GM12878 (cell line): ENCODE data around the gene CAMK2A. TPM values are rescaled to one million over a fixed set of nuclear protein-coding genes. Genes with fewer than 3 reads are reported as not detected.

Source experiments
- ATAC-seq: fragments of 200-7000 bp; cut with Tn5 transposase; 3 replicates; pipeline ENCODE4 v1.9.1; 2020; ENCODE audit warnings: mild to moderate bottlenecking, moderate library complexity
- BruUV-seq: library from RNA; stranded (reverse); fragments of 400-500 nt; replicated peaks from 2 replicates; lab custom pipeline; 2021; lab: Mats Ljungman, UMichigan
- CTCF ChIA-PET: fragments of 300-600 bp; sonication (Branson Sonifier 250); formaldehyde crosslinking; extraction: SDS; loops from one replicate; lab custom pipeline; 2021; ENCODE audit warnings: inconsistent platforms; lab: Yijun Ruan, JAX
- POLR2A ChIA-PET: fragments of 350-600 bp; formaldehyde crosslinking; extraction: SDS; loops from one replicate; lab custom pipeline; 2021; ENCODE audit warnings: inconsistent platforms; lab: Charles Lee
- RAD21 ChIA-PET: fragments of 300-600 bp; sonication (Branson Sonifier 250); formaldehyde crosslinking; loops from one replicate; lab custom pipeline; 2023; ENCODE audit warnings: antibody characterized with exemption; ENCODE audit not compliant: unreplicated experiment; lab: Charles Lee
- SMC1A ChIA-PET: fragments of 300-600 bp; sonication (Branson Sonifier 250); formaldehyde crosslinking; loops from one replicate; lab custom pipeline; 2023; ENCODE audit not compliant: unreplicated experiment, uncharacterized antibody; lab: Charles Lee
- DNase-seq: peaks from one replicate; pipeline ENCODE4 v3.0.0-alpha.2; 2011; ENCODE audit warnings: low read depth, low spot score
- FAIRE-seq: peaks from 3 replicates; lab custom pipeline; 2011; peaks lifted over from hg19 to GRCh38; lab: Jason Lieb, UNC
- H2AFZ ChIP-seq: 2 replicates; pipeline ENCODE4 v1.6.0; 2011; ENCODE audit warnings: low read depth, low read length, control low read depth; ENCODE audit not compliant: control insufficient read depth
- H3K27ac ChIP-seq: 2 replicates; pipeline ENCODE4 v1.5.1; 2011; ENCODE audit warnings: control low read depth; ENCODE audit not compliant: control insufficient read depth, insufficient read depth
- H3K27me3 ChIP-seq, 2 experiments: replicated peaks in 1 of 2; 2 replicates each; pipeline versions ENCODE4 v1.6.0 to v1.6.1; 2011; ENCODE audit warnings: low read length in 1 of 2; ENCODE audit not compliant: control insufficient read depth in 2 of 2, insufficient read depth in 2 of 2
- H3K36me3 ChIP-seq, 2 experiments: 2 replicates each; pipeline ENCODE4 v1.5.1; 2011; ENCODE audit warnings: low read length in 1 of 2; ENCODE audit not compliant: control insufficient read depth in 2 of 2, insufficient read depth in 2 of 2
- H3K4me1 ChIP-seq: 2 replicates; pipeline ENCODE4 v1.6.1; 2011; ENCODE audit warnings: mild to moderate bottlenecking, low read length, moderate library complexity, mixed read lengths; ENCODE audit not compliant: control insufficient read depth, insufficient read depth
- H3K4me2 ChIP-seq: 2 replicates; pipeline ENCODE4 v1.6.0; 2011; ENCODE audit warnings: control low read depth; ENCODE audit not compliant: control insufficient read depth, insufficient read depth
- H3K4me3 ChIP-seq: fragments of 200-600 bp; sonication (generic); 2 replicates; pipeline ENCODE4 v1.5.1; 2016
- H3K79me2 ChIP-seq: 2 replicates; pipeline ENCODE4 v1.6.0; 2011; ENCODE audit warnings: low read length; ENCODE audit not compliant: control insufficient read depth, insufficient read depth
- H3K9ac ChIP-seq: 2 replicates; pipeline ENCODE4 v1.8.0; 2011; ENCODE audit warnings: low read length, control low read depth, mixed read lengths; ENCODE audit not compliant: control insufficient read depth, insufficient read depth
- H3K9me3 ChIP-seq: replicated peaks from 3 replicates; pipeline ENCODE4 v1.5.1; 2011; ENCODE audit warnings: mild to moderate bottlenecking, low read length; ENCODE audit not compliant: control insufficient read depth, insufficient read depth
- H4K20me1 ChIP-seq: 2 replicates; pipeline ENCODE4 v1.6.0; 2011; ENCODE audit not compliant: control insufficient read depth, insufficient read depth
- ATF7 ChIP-seq: fragments of 450-650 bp; IDR thresholded peaks from 2 replicates; pipeline ENCODE4 v1.6.1; 2016; ENCODE audit warnings: low read depth, mild to moderate bottlenecking
- BACH1 ChIP-seq: fragments of 450-650 bp; IDR thresholded peaks from 2 replicates; pipeline ENCODE4 v1.6.1; 2017; ENCODE audit warnings: mild to moderate bottlenecking, borderline replicate concordance
- BMI1 ChIP-seq: fragments of 450-650 bp; IDR thresholded peaks from 2 replicates; pipeline ENCODE4 v1.6.1; 2016; ENCODE audit warnings: mild to moderate bottlenecking, moderate library complexity, borderline replicate concordance
- EGR1 ChIP-seq, 2 experiments: IDR thresholded peaks; 1 replicate in 1 of 2; 2 replicates in 1 of 2; pipeline ENCODE4 v1.6.1; 2011 to 2012; ENCODE audit warnings: low read depth in 2 of 2, low read length in 2 of 2, borderline replicate concordance in 1 of 2, mild to moderate bottlenecking in 1 of 2, moderate library complexity in 1 of 2
- HCFC1 ChIP-seq: fragments of 150-350 bp; IDR thresholded peaks from 2 replicates; pipeline ENCODE4 v1.6.1; 2014; ENCODE audit warnings: low read length
- JUNB ChIP-seq: IDR thresholded peaks from 2 replicates; pipeline ENCODE4 v1.6.1; 2016; ENCODE audit warnings: antibody characterized with exemption, mild to moderate bottlenecking
- JUND ChIP-seq: IDR thresholded peaks from 2 replicates; pipeline ENCODE4 v1.6.1; 2012; ENCODE audit warnings: low read depth, mild to moderate bottlenecking, low read length, improper control_type of control experiment, moderate library complexity
- MEF2A ChIP-seq: IDR thresholded peaks from 2 replicates; pipeline ENCODE4 v1.6.1; 2011; ENCODE audit warnings: low read depth, mild to moderate bottlenecking, low read length, moderate library complexity; ENCODE audit not compliant: insufficient read depth
- NFYA ChIP-seq: IDR thresholded peaks from 2 replicates; pipeline ENCODE4 v1.6.1; 2011; ENCODE audit warnings: low read depth, mild to moderate bottlenecking, low read length, improper control_type of control experiment, borderline replicate concordance
- POLR2AphosphoS5 ChIP-seq: IDR thresholded peaks from 2 replicates; pipeline ENCODE4 v1.6.1; 2011; ENCODE audit warnings: mild to moderate bottlenecking, low read length, inconsistent platforms
- POU2F2 ChIP-seq: IDR thresholded peaks from 3 replicates; pipeline ENCODE4 v1.6.1; 2011; ENCODE audit warnings: low read depth, mild to moderate bottlenecking, low read length, borderline replicate concordance
- RCOR1 ChIP-seq: conservative IDR thresholded peaks from 2 replicates; pipeline ENCODE4 v1.6.1; 2012; ENCODE audit warnings: low read depth, low read length, improper control_type of control experiment
- RUNX3 ChIP-seq: IDR thresholded peaks from 2 replicates; pipeline ENCODE4 v1.6.1; 2012; ENCODE audit warnings: low read length, inconsistent platforms
- WGBS: methylation state at CpG from one replicate; pipeline ENCODE4 v1.1.6; 2016; ENCODE audit warnings: low lambda C conversion rate; ENCODE audit not compliant: insufficient replicate concordance, insufficient coverage; ENCODE audit errors: missing lambda C conversion rate; 5-methylcytosine and 5-hydroxymethylcytosine counted together
- in situ Hi-C: fragments of 300-500 bp; cut with MboI; formaldehyde crosslinking; loops from 9 replicates; pipeline ENCODE4 v1.14.3; 2018; ENCODE audit warnings: mixed read lengths
- intact Hi-C: fragments of 100-400 bp; cut with micrococcal nuclease; formaldehyde crosslinking; loops from one replicate; pipeline ENCODE4 v1.14.2; 2022; ENCODE audit not compliant: unreplicated experiment
- polyA plus RNA-seq, 11 experiments: library from polyadenylated mRNA; depleted of rRNA in 4 of 11; unstranded in 6 of 11; stranded (reverse) in 5 of 11; fragments of >200 nt; fragmentation: Nextera tagmentation in 4 of 11; fragmentation: Illumina TruSeq in 1 of 11; extraction: Ambion mirVana in 4 of 11; extraction: Trizol in 1 of 11; gene quantifications; 1 replicate in 1 of 11; 2 replicates in 10 of 11; pipeline versions ENCODE4 v1.2.1 to v1.2.3, GENCODE V29; 2011 to 2016; ENCODE audit warnings: inconsistent platforms in 2 of 11, missing spikeins in 2 of 11, low read depth in 1 of 11
- total RNA-seq, 4 experiments: library from RNA; depleted of rRNA in 3 of 4; stranded (reverse); fragments of >200 nt in 3 of 4; fragmentation: Illumina TruSeq in 1 of 4; extraction: Trizol in 1 of 4; gene quantifications; 2 replicates each; pipeline versions ENCODE4 v1.2.1 to v1.2.3, GENCODE V29; 2013 to 2021
- TF ChIP-seq, protein P1 (sequence below): fragments of 450-650 bp; IDR thresholded peaks from 2 replicates; pipeline ENCODE4 v1.6.1; 2017; ENCODE audit warnings: mild to moderate bottlenecking, moderate library complexity
- TF ChIP-seq, protein P2 (sequence below): fragments of 450-650 bp; IDR thresholded peaks from 2 replicates; pipeline ENCODE4 v1.6.1; 2016; ENCODE audit warnings: mild to moderate bottlenecking, moderate library complexity, borderline replicate concordance

Gene CAMK2A
- total and polyA plus RNA-seq, 10 of the 15 experiments (the other 5 are each of a cell fraction or from before 2014, with no cell fraction given): 0.11 TPM; not detected in 9

DNA sequence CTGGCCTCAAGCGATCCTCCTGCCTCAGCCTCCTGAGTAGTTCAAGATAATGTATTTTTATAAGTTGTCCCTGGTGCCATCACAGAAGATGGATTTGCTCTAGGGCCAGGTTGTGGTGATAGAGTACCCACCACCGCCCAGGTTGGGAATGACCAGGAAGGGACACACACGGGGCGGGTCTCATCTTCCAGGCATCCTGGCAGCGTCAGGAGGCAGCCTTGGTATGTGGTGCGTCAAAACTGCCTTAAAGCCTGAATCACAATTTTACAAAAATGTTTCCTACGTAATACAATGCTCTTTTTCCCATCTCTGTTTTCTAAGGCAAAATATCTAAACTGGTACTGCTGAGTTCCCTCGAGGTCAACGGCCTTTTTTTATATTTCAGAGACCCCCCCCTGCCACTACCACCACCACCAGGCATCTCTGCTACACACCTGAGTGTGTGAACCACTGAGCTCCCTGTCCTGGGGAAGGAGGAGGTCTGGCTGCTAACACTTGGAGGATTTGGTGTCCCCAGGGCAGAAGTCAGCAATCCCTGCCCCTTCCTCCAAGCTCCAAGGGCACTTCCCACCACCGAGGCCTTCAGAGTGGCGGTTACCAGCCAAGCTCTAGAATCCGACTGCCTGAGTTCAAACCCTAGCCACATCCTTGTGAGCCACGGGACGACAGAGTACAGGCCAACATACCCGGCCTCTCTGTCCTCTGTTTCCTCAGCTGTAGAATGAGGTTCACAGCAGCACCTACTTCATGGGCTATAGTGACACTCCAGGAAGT lies 52.4 kb downstream of the CAMK2A start (continued):
- TF ChIP-seq JUNB (no peak), RUNX3 (no peak), EGR1 (IDR thresholded peaks at IDR 0.05; ENCODE audit: borderline replicate concordance in 1 of 2, low read depth in 2 of 2, low read length in 2 of 2) (no peak), JUND (no peak)
- TF ChIP-seq, protein P1, sequence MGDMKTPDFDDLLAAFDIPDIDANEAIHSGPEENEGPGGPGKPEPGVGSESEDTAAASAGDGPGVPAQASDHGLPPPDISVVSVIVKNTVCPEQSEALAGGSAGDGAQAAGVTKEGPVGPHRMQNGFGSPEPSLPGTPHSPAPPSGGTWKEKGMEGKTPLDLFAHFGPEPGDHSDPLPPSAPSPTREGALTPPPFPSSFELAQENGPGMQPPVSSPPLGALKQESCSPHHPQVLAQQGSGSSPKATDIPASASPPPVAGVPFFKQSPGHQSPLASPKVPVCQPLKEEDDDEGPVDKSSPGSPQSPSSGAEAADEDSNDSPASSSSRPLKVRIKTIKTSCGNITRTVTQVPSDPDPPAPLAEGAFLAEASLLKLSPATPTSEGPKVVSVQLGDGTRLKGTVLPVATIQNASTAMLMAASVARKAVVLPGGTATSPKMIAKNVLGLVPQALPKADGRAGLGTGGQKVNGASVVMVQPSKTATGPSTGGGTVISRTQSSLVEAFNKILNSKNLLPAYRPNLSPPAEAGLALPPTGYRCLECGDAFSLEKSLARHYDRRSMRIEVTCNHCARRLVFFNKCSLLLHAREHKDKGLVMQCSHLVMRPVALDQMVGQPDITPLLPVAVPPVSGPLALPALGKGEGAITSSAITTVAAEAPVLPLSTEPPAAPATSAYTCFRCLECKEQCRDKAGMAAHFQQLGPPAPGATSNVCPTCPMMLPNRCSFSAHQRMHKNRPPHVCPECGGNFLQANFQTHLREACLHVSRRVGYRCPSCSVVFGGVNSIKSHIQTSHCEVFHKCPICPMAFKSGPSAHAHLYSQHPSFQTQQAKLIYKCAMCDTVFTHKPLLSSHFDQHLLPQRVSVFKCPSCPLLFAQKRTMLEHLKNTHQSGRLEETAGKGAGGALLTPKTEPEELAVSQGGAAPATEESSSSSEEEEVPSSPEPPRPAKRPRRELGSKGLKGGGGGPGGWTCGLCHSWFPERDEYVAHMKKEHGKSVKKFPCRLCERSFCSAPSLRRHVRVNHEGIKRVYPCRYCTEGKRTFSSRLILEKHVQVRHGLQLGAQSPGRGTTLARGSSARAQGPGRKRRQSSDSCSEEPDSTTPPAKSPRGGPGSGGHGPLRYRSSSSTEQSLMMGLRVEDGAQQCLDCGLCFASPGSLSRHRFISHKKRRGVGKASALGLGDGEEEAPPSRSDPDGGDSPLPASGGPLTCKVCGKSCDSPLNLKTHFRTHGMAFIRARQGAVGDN: no peak

DNA sequence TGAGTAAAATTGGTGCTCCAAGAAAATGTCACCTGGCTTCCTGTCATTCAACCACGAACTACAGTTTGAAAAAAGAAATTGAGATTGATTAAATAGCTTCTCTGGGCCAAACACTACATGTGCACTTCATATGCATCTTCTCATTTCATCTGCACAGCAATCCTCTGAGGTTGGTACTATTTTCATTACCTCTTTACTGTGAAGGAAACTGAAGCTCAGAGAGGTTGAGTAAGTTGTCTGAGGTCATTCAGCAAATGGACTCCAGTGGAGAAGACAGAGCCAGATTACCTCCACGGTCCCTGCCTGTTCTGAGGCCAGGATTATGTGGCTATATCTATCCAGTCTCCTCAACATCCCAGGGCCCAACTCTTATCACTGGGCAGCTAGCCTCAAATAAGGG lies 53.3 kb downstream of the CAMK2A start:
- DNase-seq: no peak
- no peak overlapping the region for H2AFZ ChIP-seq
- POLR2A ChIA-PET: no interaction called here
- H3K9ac ChIP-seq: no peak overlapping the region
- BruUV-seq: no TSS peak
- no peak for FAIRE-seq
- ATAC-seq: no peak
- no peak overlapping the region for H3K4me2 ChIP-seq
- RAD21 ChIA-PET: no interaction called here
- no peaks in the 10 kb centered on the region for H3K4me1 ChIP-seq
- CTCF ChIA-PET: no interaction called here
- H3K79me2 ChIP-seq: no peaks in the 10 kb centered on the region
- SMC1A ChIA-PET: interaction anchor here (0.8 kb wide), 1 partner anchor 17 kb away, joined by 4 read pairs; no protein-coding TSS in a partner anchor
- 22% methylated on average over 2 of the region's 2 CpGs for WGBS
- no peaks in the 10 kb centered on the region for H4K20me1 ChIP-seq
- H3K4me3 ChIP-seq: no peak overlapping the region
- intact Hi-C loops (no loop called here), in situ Hi-C loops (no loop called here)
- H3K9me3 ChIP-seq: no peaks in the 10 kb centered on the region
- H3K36me3 ChIP-seq: no peaks in the 10 kb centered on the region
- no peak overlapping the region for H3K27ac ChIP-seq
- H3K27me3 ChIP-seq: no peaks in the 10 kb centered on the region; a peak in 1 of 4 replicates
- TF ChIP-seq RCOR1 (no peak), MEF2A (no peak), POLR2AphosphoS5 (no peak), BMI1 (no peak), POU2F2 (no peak), HCFC1 (no peak), BACH1 (no peak), NFYA (no peak), ATF7 (no peak)
- TF ChIP-seq, protein P2, sequence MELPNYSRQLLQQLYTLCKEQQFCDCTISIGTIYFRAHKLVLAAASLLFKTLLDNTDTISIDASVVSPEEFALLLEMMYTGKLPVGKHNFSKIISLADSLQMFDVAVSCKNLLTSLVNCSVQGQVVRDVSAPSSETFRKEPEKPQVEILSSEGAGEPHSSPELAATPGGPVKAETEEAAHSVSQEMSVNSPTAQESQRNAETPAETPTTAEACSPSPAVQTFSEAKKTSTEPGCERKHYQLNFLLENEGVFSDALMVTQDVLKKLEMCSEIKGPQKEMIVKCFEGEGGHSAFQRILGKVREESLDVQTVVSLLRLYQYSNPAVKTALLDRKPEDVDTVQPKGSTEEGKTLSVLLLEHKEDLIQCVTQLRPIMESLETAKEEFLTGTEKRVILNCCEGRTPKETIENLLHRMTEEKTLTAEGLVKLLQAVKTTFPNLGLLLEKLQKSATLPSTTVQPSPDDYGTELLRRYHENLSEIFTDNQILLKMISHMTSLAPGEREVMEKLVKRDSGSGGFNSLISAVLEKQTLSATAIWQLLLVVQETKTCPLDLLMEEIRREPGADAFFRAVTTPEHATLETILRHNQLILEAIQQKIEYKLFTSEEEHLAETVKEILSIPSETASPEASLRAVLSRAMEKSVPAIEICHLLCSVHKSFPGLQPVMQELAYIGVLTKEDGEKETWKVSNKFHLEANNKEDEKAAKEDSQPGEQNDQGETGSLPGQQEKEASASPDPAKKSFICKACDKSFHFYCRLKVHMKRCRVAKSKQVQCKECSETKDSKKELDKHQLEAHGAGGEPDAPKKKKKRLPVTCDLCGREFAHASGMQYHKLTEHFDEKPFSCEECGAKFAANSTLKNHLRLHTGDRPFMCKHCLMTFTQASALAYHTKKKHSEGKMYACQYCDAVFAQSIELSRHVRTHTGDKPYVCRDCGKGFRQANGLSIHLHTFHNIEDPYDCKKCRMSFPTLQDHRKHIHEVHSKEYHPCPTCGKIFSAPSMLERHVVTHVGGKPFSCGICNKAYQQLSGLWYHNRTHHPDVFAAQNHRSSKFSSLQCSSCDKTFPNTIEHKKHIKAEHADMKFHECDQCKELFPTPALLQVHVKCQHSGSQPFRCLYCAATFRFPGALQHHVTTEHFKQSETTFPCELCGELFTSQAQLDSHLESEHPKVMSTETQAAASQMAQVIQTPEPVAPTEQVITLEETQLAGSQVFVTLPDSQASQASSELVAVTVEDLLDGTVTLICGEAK: no peak
